ENCODE data around the gene PTPRN. TPM values are rescaled to one million over a fixed set of nuclear protein-coding genes. Genes with fewer than 3 reads are reported as not detected.
"Not testable (repeated sequence)": the region's sequence is repeated elsewhere in the genome, so short reads cannot be mapped to it uniquely, and the experiment has no call there.

PTPRN gene
- total RNA-seq, 1 experiment from 2014 or later, result 0.30 TPM

- Histone ChIP-seq H3K4me1 (ENCODE audit: insufficient read depth, low read length, poor library complexity, severe bottlenecking) (no peaks in the 10 kb centered on the region), H3K4me3 (ENCODE audit: low read depth, low read length, poor library complexity, severe bottlenecking) (no peak overlapping the region), H3K27ac (ENCODE audit: low read depth, low read length, poor library complexity, severe bottlenecking) (no peak overlapping the region), H3K27me3 (replicated peaks; ENCODE audit: insufficient read depth, low read depth, low read length, poor library complexity) (peaks cover 66% of the 10 kb centered on the region), H3K9me3 (ENCODE audit: low read depth, low read length, poor library complexity, severe bottlenecking) (no peaks in the 10 kb centered on the region), H3K36me3 (ENCODE audit: insufficient read depth, low read length, poor library complexity, severe bottlenecking) (no peaks in the 10 kb centered on the region)
- intact Hi-C loops (cut with micrococcal nuclease; ENCODE audit: unreplicated experiment), result no loop called here
- TF ChIP-seq CTCF (conservative IDR thresholded peaks at IDR 0.05; ENCODE audit: low read depth, low read length), result no peak
- no peak for TF ChIP-seq EZH2 (IDR thresholded peaks at IDR 0.05; ENCODE audit: borderline replicate concordance, low read depth, low read length, poor library complexity, severe bottlenecking)
- CTCF ChIA-PET, result no interaction called here
- POLR2A ChIA-PET (ENCODE audit: low non-redundant PET), result no interaction called here
- DNase-seq (ENCODE audit: low spot score), result no peak
- no TSS peak for BruUV-seq (replicated peaks)
Observed at GRCh38 chr2:219325136-219325535, 15.9 kb upstream of the PTPRN start.

GRCh38 chr2:219323434-219323833 lies 14.2 kb upstream of the PTPRN start:
- intact Hi-C loops (cut with micrococcal nuclease; ENCODE audit: unreplicated experiment), result no loop called here
- ChIA-PET CTCF (no interaction called here), POLR2A (ENCODE audit: low non-redundant PET) (no interaction called here)
- TF ChIP-seq EZH2 (IDR thresholded peaks at IDR 0.05; ENCODE audit: borderline replicate concordance, low read depth, low read length, poor library complexity, severe bottlenecking), result no peak
- TF ChIP-seq CTCF (conservative IDR thresholded peaks at IDR 0.05; ENCODE audit: low read depth, low read length), result no peak
- H3K4me1 ChIP-seq (ENCODE audit: insufficient read depth, low read length, poor library complexity, severe bottlenecking), result no peaks in the 10 kb centered on the region
- no peaks in the 10 kb centered on the region for H3K9me3 ChIP-seq (ENCODE audit: low read depth, low read length, poor library complexity, severe bottlenecking)
- no peak overlapping the region for H3K27ac ChIP-seq (ENCODE audit: low read depth, low read length, poor library complexity, severe bottlenecking)
- no peaks in the 10 kb centered on the region for H3K36me3 ChIP-seq (ENCODE audit: insufficient read depth, low read length, poor library complexity, severe bottlenecking)
- no peak for DNase-seq (ENCODE audit: low spot score)
- H3K27me3 ChIP-seq (replicated peaks; ENCODE audit: insufficient read depth, low read depth, low read length, poor library complexity), result peaks cover 61% of the 10 kb centered on the region
- no TSS peak for BruUV-seq (replicated peaks)
- no peak overlapping the region for H3K4me3 ChIP-seq (ENCODE audit: low read depth, low read length, poor library complexity, severe bottlenecking)

DNA sequence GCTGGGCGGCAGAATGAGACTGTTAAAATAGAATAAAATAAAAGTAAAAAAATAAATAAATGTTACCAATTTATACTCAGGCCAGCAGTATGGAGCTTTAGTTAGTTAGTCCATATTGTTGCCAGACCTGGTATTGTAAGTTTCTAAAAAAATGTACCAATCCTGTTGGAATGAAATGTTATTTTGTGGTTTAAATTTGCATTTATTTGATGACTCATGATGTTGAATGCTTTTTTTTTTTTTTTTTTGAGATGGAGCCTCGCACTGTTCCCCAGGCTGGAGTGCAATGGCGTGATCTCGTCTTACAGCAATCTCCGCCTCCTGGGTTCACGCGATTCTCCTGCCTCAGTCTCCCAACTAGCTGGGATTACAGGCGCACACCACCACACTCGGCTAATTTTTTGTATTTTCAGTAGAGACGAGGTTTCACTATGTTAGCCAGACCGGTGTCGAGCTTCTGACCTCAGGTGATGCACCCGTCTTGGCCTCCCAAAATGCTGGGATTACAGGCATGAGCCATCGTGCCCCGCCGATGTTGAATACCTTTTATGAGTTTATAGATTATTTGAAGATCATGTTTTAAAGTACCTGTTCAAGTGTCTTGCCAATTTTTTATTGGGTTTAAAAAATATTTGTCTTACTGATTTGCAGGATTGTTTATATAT lies 5.7 kb upstream of the PTPRN start:
- H3K4me3 ChIP-seq (ENCODE audit: low read depth, low read length, poor library complexity, severe bottlenecking), result no peak overlapping the region
- CTCF ChIA-PET, result no interaction called here
- no peaks in the 10 kb centered on the region for H3K36me3 ChIP-seq (ENCODE audit: insufficient read depth, low read length, poor library complexity, severe bottlenecking)
- DNase-seq (ENCODE audit: low spot score), result no peak
- H3K4me1 ChIP-seq (ENCODE audit: insufficient read depth, low read length, poor library complexity, severe bottlenecking), result no peaks in the 10 kb centered on the region
- BruUV-seq (replicated peaks), result no TSS peak
- H3K27me3 ChIP-seq (replicated peaks; ENCODE audit: insufficient read depth, low read depth, low read length, poor library complexity), result peaks cover 26% of the 10 kb centered on the region
- TF ChIP-seq CTCF (conservative IDR thresholded peaks at IDR 0.05; ENCODE audit: low read depth, low read length), result no peak
- TF ChIP-seq EZH2 (IDR thresholded peaks at IDR 0.05; ENCODE audit: borderline replicate concordance, low read depth, low read length, poor library complexity, severe bottlenecking), result no peak
- POLR2A ChIA-PET (ENCODE audit: low non-redundant PET), result interaction anchor here (0.6 kb wide), 1 partner anchor 9 kb away, joined by 3 read pairs; no protein-coding TSS in a partner anchor
- no peaks in the 10 kb centered on the region for H3K9me3 ChIP-seq (ENCODE audit: low read depth, low read length, poor library complexity, severe bottlenecking)
- intact Hi-C loops (cut with micrococcal nuclease; ENCODE audit: unreplicated experiment), result no loop called here
- no peak overlapping the region for H3K27ac ChIP-seq (ENCODE audit: low read depth, low read length, poor library complexity, severe bottlenecking)

DNA sequence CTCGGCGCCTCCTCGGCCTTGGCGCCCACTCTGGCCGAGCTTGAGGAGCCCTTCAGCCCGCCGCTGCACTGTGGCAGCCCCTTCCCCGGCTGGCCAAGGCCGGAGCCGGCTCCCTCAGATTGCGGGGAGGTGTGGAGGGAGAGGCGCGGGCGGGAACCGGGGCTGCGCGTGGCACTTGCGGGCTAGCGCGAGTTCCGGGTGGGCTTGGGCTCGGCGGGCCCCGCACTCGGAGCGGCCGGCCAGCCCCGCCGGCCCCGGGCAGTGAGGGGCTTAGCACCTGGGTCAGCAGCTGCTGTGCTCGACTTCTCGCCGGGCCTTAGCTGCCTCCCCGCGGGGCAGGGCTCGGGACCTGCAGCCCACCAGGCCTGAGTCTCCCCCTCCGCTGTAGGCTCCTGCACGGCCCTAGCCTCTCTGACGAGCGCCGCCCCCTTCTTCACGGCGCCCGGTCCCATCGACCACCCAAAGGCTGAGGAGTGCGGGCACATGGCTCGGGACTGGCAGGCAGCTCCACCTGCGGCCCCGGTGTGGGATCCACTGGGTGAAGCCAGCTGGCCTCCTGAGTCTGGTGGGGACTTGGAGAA lies 3.6 kb upstream of the PTPRN start:
- intact Hi-C loops (cut with micrococcal nuclease; ENCODE audit: unreplicated experiment); H3K27ac ChIP-seq (ENCODE audit: low read depth, low read length, poor library complexity, severe bottlenecking); H3K36me3 ChIP-seq (ENCODE audit: insufficient read depth, low read length, poor library complexity, severe bottlenecking); H3K4me1 ChIP-seq (ENCODE audit: insufficient read depth, low read length, poor library complexity, severe bottlenecking); H3K9me3 ChIP-seq (ENCODE audit: low read depth, low read length, poor library complexity, severe bottlenecking); DNase-seq (ENCODE audit: low spot score); POLR2A ChIA-PET (ENCODE audit: low non-redundant PET); BruUV-seq (replicated peaks); H3K4me3 ChIP-seq (ENCODE audit: low read depth, low read length, poor library complexity, severe bottlenecking); CTCF ChIA-PET: not testable (repeated sequence)
- peaks cover 36% of the 10 kb centered on the region for H3K27me3 ChIP-seq (replicated peaks; ENCODE audit: insufficient read depth, low read depth, low read length, poor library complexity)
